Mesenteric fat pad (tissue), 1 donor: Measurements from ENCODE around the gene PUM1. TPM values are rescaled to one million over a fixed set of nuclear protein-coding genes. Genes with fewer than 3 reads are reported as not detected.
"Not testable (repeated sequence)": the region's sequence is repeated elsewhere in the genome, so short reads cannot be mapped to it uniquely, and the experiment has no call there.

ENCODE experiments used
- DNase-seq: peaks from one replicate; pipeline ENCODE4 v3.0.0-alpha.2; 2020; ENCODE audit warnings: low spot score
- total RNA-seq: library from RNA; stranded (reverse); fragmentation: NEBNext Ultra II Directional; extraction: Animal tissue kit (Norgen Biotek cat#: 25700); gene quantifications from one replicate; pipeline ENCODE4 v1.2.1, GENCODE V29; 2021
- donor health status: DM: yes; HTN: yes; CAD: no.

PUM1 gene
- total RNA-seq, 1 donor from 2014 or later: 114 TPM

DNA sequence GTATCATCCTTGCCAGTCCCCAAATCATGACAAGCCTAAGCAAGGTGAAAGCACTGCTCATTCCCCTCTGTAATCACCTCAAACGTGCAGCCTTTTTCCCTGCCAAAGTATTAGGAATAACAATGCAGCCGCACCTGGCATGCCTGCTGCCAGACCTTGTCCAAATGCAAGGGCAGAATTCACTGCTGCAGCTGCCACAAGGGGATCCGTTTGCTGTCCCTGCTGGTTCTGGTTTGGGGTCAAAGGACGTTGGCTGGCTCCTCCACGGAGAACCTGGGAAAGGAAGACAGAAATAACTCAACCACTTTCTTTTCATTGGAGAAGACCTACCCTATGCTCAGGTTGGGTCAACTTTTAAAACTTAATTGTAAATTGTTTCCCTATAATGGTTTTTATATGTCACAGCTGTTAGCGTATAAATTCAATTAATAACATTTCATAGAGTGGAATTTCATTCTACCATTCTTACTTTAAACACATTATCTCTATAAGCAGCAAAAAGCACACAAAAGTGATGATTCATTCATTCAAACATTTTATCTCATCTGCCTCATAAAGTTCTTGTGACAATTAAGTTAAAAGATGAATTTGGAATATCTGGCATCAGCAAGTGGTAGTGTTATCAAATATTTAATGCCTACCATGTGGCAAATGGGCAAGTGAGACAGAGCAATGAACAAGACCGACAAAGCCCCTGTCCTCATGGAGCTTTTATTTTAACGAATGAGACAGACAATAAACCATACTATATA lies 97.1 kb downstream of the PUM1 start:
- DNase-seq: no peak

GRCh38 chr1:30966690-30967369 lies 98.7 kb downstream of the PUM1 start:
- DNase-seq: no peak

GRCh38 chr1:30965924-30966599 lies 99.5 kb downstream of the PUM1 start:
- no peak for DNase-seq

- no peak for DNase-seq
These were observed 100.8 kb downstream of the PUM1 start for GRCh38 chr1:30964706-30965105.

DNA sequence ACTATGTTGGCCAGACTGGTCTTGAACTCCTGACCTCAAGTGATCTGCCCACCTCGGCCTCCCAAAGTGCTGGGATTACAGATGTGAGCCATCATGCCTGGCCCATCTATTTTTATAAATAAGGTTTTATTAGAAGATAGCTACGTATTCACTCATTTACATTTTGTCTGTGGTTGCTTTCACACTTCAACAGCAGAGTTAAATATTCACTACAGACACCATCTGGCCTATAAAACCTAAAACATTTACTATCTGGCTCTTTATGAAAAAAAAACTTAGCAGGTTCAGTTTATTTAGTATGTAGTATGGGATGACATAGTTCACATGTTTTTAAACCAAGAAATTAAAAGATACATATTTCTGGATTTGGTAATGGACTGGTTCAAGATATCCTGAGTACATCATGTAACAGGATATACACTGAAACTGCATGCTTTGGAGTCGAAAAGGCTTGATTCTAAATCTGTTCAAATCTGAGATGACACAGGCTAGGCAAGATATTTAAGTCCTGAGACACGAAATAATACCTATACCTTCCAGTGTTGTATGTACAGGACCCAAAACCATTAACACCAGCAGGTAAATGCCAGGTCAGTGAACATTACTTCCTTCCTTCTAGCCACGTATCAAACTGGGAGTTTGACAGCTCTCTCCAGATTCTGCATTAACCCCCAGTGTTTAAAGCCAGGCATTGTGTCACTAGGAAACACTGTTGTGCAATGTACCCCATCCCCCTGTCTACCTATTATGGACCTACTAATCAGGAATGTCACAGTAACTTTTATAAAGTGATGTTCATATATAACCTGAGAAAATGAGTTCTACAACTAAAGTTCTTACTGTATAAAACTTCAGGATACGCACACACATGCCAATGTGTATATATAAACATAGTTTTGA lies 102.7 kb downstream of the PUM1 start:
- no peak for DNase-seq

GRCh38 chr1:30957560-30958222 lies 107.8 kb downstream of the PUM1 start:
- no peak for DNase-seq

- no peak for DNase-seq
These were observed 110.0 kb downstream of the PUM1 start for GRCh38 chr1:30955448-30956015.

DNA sequence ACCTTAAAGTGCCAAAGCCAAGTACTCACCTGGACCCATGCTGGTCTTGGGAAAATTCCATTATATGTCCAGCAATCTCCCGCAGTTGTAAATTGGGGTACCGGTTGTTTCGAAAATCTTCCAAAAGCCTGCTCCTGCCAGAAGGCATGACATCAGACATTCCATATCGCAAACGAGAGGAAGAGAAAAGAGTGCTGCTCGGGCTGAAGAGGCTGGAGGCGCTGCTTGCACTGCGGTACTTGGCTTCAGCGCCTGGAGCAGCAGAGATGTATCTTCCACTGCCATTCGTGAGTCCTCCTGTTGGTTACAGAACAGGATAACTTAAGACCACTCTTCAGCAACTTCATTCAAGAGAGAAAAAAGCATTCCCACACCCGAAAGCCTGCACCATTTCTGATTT lies 111.8 kb downstream of the PUM1 start:
- DNase-seq: no peak

DNA sequence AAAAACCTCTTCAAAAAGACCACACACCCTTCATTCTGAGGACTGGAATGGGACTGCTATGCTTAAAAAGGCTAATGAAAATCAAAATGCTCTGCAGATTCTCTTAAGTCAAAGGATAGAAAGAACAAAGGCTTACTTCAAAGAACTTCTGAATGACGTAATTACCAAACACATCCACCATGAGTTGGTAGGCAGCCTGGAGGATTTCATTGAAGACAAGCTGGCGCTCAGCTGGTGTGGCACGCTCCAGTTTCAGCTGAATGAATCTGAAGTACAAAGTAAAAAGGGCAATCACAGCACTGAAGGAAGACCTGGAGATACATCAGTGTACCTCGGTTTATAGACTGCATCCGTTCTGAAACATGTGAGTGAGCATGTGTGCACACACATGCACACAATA lies 113.4 kb downstream of the PUM1 start:
- no peak for DNase-seq

- DNase-seq: no peak
These were observed 114.8 kb downstream of the PUM1 start for GRCh38 chr1:30950700-30951099.

DNA sequence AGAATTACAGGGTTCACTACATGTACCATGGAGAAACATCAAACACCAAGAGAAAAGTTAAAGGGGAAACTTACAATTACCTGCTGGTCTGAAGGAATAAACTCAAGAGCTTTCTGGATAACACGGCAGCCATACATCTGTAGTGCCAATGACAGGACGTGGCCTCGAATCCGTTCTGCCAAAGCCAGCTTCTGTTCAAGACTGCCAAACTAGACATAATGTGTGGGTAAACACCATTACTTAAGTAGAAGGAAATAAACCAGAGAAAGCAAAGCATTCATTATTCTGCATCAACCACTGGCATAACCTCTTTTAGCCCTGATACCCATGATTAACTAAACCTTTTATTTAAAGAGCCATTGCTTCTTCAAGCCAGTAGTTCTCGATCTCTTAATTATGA lies 115.5 kb downstream of the PUM1 start:
- DNase-seq: no peak

DNA sequence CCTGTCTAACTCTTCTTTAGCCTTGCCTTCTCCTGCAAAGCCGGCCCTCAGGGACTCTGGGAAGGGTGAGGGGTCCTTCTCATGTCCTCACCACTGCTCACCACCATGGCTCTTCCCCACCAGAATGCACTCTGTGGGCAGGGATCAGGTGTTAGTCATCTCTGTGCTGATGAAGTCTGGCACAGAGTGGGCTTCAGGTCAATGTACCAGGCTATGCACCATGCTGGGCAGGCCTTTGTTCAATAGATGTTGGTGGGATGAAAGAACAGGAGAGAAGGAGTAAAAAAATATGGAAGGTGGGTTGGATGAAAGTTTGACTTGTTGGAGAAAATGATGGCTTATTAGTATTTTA lies 116.1 kb downstream of the PUM1 start:
- not testable (repeated sequence) for DNase-seq

DNA sequence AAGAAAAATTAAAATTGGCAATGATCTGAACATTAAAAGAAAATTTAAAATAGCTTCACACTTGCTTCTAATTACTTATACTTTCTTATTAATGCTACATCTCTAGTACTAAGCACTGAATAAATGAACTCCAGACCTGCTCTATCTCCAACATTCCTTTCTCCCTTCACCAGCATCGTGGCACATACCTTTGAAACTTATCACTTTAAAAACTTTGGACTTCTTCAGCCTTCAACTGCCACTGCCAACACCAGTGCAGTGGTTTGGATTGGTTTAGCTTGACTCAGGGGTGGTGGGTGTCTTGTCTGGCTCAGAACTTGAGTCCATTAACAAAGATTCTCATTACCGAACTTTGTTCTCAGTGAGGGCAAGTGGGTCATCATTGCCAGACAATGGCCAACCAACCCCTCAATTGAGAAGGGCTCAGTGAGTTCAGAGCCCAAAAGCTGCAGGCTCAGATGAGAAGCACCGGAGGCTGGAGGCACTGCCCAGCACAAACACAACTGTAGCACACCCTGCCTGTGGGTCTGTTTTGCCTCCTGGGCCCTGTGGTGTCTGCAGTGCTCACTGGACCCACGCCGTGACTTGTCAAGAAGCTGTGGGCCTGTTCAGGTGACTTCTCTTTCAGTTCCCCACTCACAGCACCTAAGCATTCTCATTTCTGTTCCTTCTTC lies 116.6 kb downstream of the PUM1 start:
- not testable (repeated sequence) for DNase-seq

DNA sequence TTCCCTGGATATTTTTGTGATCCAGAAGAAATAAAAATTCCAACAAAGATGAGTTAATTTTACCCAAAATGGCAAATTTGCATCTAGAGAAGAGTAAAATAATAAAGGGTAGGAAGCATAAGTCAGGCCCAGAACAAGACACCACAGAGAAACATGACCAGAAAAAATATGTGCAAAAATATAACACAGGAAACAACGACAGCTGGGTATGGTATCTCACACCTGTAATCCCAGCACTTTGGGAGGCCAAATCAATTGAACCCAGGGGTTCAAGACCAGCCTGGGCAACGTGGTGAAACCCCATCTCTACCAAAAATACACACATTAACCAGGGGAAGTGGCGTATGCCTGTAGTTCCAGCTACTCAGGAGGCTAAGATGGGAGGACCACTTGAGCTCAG lies 117.2 kb downstream of the PUM1 start:
- DNase-seq: no peak

GRCh38 chr1:30947212-30947611 lies 118.3 kb downstream of the PUM1 start:
- no peak for DNase-seq

- DNase-seq: no peak
These were observed 123.1 kb downstream of the PUM1 start for GRCh38 chr1:30942326-30942963.

DNA sequence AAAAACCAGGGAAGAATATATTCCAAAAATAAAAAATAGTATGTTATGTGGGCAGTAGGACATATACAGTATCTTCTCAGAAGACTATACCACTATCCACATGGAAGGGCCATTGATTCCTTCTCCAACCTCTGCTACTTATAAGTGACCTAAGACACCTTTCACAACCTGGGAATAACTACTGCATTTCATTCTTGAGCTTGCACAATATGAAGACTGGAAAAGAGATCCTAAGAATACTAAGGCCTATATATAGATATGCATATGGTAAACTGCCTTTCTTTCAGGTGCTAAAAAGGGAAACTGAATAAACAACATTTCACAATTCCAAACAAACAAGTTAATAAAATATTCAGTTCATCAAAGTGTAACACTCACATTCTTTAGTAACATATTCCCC lies 125.0 kb downstream of the PUM1 start:
- DNase-seq: no peak

DNA sequence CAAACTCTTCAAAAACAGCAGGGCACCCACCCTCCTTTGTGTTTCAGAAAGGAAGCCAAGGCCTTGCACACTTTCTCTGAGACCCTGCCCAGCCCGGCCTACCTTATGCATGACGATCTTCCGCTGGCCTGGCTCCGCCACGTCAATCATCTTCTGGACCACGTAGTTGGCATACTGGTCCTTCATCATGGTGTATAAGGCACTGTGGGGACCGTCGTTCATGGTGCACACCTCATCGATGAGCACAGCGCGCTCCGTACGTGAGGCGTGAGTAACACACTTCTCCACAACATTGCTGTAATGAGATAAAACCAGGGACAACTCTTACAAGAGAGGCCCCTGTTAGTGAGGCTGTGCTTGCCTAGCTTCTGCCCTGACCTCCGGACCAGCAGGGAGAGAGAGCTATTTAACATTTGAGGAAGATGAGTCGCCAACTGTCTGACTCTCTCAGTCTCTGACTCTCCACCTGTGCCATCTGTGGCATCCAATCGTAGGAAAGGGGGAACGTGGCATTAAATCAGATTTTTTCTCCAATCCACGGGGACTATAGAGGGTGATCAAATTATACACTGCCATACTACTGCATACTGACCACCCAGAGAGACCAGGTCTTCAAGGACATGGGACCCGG lies 128.9 kb downstream of the PUM1 start:
- no peak for DNase-seq

- not testable (repeated sequence) for DNase-seq
These were observed 129.8 kb downstream of the PUM1 start for GRCh38 chr1:30935758-30936157.
